Measurements from ENCODE around the gene THUMPD3.
A peak's percentile ranks its signal among the peaks of the same experiment; 100 is the strongest.

The THUMPD3 gene

DNA sequence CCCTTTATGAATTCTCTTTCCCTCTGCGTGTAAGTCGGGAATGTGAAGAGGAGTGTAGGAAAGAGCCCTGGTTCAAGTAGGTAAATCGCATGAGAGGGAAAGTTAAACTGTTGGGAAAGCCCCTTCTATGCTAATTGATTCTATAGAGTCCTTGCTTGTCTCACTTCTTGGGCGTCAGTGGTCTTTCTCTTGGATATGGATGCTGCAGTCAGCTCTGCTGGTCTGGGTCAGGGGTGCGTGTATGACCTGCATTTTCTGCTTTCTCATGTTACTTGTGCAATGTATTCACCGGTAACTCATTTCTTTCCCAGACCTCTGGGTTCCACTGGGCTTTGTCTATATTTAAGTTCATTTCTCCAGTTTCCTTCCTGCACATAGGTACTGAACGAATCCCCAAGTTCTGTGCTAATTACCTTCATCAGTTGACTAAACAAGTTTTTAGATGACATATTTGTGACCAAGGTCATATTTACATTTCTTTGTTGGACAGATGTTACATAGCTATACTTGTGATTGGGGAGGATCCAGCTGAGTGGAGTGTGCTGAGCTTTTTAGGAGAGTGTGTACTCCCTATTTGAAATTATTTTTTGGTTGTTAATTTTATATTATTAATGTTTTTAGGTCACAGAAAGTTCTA, 36.0 kb downstream of the THUMPD3 start (continued):
- TF ChIP-seq PPARA (CRISPR knock-in tag; IDR thresholded peaks at IDR 0.05; ENCODE audit: borderline replicate concordance) (no peak), TOX (CRISPR knock-in tag; IDR thresholded peaks at IDR 0.05; ENCODE audit: borderline replicate concordance) (no peak), ZFP30 (CRISPR knock-in tag; IDR thresholded peaks at IDR 0.05) (no peak), TCF4 (CRISPR knock-in tag; IDR thresholded peaks at IDR 0.05; ENCODE audit: borderline replicate concordance) (no peak), ZNF70 (CRISPR knock-in tag; IDR thresholded peaks at IDR 0.05) (no peak), ISL1 (CRISPR knock-in tag; IDR thresholded peaks at IDR 0.05) (no peak), ZC3H10 (CRISPR knock-in tag; IDR thresholded peaks at IDR 0.05) (no peak), GLIS3 (CRISPR knock-in tag; IDR thresholded peaks at IDR 0.05) (no peak), ESRRG (CRISPR knock-in tag; IDR thresholded peaks at IDR 0.05) (no peak), RARB (CRISPR knock-in tag; IDR thresholded peaks at IDR 0.05) (no peak), ZNF8 (CRISPR knock-in tag; IDR thresholded peaks at IDR 0.05) (no peak)
- TF ChIP-seq, protein P1, sequence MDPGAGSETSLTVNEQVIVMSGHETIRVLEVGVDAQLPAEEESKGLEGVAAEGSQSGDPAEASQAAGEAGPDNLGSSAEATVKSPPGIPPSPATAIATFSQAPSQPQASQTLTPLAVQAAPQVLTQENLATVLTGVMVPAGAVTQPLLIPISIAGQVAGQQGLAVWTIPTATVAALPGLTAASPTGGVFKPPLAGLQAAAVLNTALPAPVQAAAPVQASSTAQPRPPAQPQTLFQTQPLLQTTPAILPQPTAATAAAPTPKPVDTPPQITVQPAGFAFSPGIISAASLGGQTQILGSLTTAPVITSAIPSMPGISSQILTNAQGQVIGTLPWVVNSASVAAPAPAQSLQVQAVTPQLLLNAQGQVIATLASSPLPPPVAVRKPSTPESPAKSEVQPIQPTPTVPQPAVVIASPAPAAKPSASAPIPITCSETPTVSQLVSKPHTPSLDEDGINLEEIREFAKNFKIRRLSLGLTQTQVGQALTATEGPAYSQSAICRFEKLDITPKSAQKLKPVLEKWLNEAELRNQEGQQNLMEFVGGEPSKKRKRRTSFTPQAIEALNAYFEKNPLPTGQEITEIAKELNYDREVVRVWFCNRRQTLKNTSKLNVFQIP (CRISPR knock-in tag; IDR thresholded peaks at IDR 0.05; ENCODE audit: borderline replicate concordance, low read depth): no peak

DNA sequence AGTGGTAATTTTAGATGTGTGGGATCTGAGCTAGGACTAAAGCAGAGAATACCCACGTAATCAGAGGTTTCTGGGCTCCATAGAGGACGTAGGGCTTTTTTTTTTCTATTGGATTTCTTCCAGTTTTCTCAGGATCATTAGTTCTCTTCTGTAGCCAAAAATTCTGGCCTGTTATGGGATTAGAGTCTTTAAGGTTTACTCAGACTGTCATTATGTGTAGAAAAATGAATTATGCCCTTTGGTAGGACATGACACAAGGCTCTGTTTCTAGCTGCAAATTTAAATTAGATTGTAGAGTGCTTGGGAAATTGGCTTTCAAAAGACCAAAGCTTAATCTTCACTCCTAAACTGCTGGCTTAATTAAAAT, 36.5 kb downstream of the THUMPD3 start:
- ATAC-seq: no peak
- TF ChIP-seq ZNF565 (CRISPR knock-in tag; conservative IDR thresholded peaks at IDR 0.05; ENCODE audit: low read depth) (no peak), CSDC2 (CRISPR knock-in tag; IDR thresholded peaks at IDR 0.05) (no peak), ZNF70 (CRISPR knock-in tag; IDR thresholded peaks at IDR 0.05) (no peak), TOX (CRISPR knock-in tag; IDR thresholded peaks at IDR 0.05; ENCODE audit: borderline replicate concordance) (no peak), RARB (CRISPR knock-in tag; IDR thresholded peaks at IDR 0.05) (no peak), SNAI2 (CRISPR knock-in tag; IDR thresholded peaks at IDR 0.05) (no peak), TCF4 (CRISPR knock-in tag; IDR thresholded peaks at IDR 0.05; ENCODE audit: borderline replicate concordance) (no peak)
- TF ChIP-seq, protein P2, sequence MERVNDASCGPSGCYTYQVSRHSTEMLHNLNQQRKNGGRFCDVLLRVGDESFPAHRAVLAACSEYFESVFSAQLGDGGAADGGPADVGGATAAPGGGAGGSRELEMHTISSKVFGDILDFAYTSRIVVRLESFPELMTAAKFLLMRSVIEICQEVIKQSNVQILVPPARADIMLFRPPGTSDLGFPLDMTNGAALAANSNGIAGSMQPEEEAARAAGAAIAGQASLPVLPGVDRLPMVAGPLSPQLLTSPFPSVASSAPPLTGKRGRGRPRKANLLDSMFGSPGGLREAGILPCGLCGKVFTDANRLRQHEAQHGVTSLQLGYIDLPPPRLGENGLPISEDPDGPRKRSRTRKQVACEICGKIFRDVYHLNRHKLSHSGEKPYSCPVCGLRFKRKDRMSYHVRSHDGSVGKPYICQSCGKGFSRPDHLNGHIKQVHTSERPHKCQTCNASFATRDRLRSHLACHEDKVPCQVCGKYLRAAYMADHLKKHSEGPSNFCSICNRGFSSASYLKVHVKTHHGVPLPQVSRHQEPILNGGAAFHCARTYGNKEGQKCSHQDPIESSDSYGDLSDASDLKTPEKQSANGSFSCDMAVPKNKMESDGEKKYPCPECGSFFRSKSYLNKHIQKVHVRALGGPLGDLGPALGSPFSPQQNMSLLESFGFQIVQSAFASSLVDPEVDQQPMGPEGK (CRISPR knock-in tag; IDR thresholded peaks at IDR 0.05; ENCODE audit: borderline replicate concordance): no peak
- TF ChIP-seq, protein P3, sequence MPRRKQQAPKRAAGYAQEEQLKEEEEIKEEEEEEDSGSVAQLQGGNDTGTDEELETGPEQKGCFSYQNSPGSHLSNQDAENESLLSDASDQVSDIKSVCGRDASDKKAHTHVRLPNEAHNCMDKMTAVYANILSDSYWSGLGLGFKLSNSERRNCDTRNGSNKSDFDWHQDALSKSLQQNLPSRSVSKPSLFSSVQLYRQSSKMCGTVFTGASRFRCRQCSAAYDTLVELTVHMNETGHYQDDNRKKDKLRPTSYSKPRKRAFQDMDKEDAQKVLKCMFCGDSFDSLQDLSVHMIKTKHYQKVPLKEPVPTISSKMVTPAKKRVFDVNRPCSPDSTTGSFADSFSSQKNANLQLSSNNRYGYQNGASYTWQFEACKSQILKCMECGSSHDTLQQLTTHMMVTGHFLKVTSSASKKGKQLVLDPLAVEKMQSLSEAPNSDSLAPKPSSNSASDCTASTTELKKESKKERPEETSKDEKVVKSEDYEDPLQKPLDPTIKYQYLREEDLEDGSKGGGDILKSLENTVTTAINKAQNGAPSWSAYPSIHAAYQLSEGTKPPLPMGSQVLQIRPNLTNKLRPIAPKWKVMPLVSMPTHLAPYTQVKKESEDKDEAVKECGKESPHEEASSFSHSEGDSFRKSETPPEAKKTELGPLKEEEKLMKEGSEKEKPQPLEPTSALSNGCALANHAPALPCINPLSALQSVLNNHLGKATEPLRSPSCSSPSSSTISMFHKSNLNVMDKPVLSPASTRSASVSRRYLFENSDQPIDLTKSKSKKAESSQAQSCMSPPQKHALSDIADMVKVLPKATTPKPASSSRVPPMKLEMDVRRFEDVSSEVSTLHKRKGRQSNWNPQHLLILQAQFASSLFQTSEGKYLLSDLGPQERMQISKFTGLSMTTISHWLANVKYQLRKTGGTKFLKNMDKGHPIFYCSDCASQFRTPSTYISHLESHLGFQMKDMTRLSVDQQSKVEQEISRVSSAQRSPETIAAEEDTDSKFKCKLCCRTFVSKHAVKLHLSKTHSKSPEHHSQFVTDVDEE (CRISPR knock-in tag; IDR thresholded peaks at IDR 0.05): no peak
- TF ChIP-seq, protein P4, sequence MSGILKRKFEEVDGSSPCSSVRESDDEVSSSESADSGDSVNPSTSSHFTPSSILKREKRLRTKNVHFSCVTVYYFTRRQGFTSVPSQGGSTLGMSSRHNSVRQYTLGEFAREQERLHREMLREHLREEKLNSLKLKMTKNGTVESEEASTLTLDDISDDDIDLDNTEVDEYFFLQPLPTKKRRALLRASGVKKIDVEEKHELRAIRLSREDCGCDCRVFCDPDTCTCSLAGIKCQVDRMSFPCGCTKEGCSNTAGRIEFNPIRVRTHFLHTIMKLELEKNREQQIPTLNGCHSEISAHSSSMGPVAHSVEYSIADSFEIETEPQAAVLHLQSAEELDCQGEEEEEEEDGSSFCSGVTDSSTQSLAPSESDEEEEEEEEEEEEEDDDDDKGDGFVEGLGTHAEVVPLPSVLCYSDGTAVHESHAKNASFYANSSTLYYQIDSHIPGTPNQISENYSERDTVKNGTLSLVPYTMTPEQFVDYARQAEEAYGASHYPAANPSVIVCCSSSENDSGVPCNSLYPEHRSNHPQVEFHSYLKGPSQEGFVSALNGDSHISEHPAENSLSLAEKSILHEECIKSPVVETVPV (CRISPR knock-in tag; IDR thresholded peaks at IDR 0.05): no peak

DNA sequence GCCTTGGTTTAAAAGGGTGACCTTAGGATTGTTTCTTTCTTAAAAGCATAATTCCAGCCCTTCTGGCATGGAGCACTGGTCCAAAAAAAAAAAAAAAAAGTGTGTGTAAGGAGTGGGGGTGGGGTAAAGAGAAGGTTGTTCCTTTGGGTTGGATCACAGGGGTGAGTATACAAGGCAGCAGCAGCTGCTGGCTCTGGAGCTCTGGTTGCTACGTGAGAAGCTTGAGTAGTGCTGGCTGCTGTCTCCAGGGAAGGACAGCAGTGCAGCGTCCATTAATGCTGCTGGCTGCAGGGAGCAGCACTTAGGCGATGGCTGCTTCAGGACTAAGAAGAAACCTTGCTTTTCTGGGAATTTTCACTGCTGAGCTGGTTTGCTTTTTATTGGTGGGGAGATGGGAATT, 36.9 kb downstream of the THUMPD3 start:
- TF ChIP-seq ESRRG (CRISPR knock-in tag; IDR thresholded peaks at IDR 0.05) (no peak), ZNF70 (CRISPR knock-in tag; IDR thresholded peaks at IDR 0.05) (no peak), ZC3H10 (CRISPR knock-in tag; IDR thresholded peaks at IDR 0.05) (no peak), CSDC2 (CRISPR knock-in tag; IDR thresholded peaks at IDR 0.05) (no peak), RARB (CRISPR knock-in tag; IDR thresholded peaks at IDR 0.05) (no peak), ZNF565 (CRISPR knock-in tag; conservative IDR thresholded peaks at IDR 0.05; ENCODE audit: low read depth) (no peak), BACH2 (CRISPR knock-in tag; IDR thresholded peaks at IDR 0.05; ENCODE audit: borderline replicate concordance) (no peak), TCF4 (CRISPR knock-in tag; IDR thresholded peaks at IDR 0.05; ENCODE audit: borderline replicate concordance) (no peak), ZFP30 (CRISPR knock-in tag; IDR thresholded peaks at IDR 0.05) (no peak), TOX (CRISPR knock-in tag; IDR thresholded peaks at IDR 0.05; ENCODE audit: borderline replicate concordance) (no peak), ARNTL (CRISPR knock-in tag; IDR thresholded peaks at IDR 0.05; ENCODE audit: borderline replicate concordance, low read depth) (no peak), GLIS3 (CRISPR knock-in tag; IDR thresholded peaks at IDR 0.05) (no peak), ZFP3 (CRISPR knock-in tag; IDR thresholded peaks at IDR 0.05) (no peak), ISL1 (CRISPR knock-in tag; IDR thresholded peaks at IDR 0.05) (no peak)
- TF ChIP-seq, protein P1 (CRISPR knock-in tag; IDR thresholded peaks at IDR 0.05; ENCODE audit: borderline replicate concordance, low read depth): no peak
- TF ChIP-seq, protein P2 (CRISPR knock-in tag; IDR thresholded peaks at IDR 0.05; ENCODE audit: borderline replicate concordance): no peak
- TF ChIP-seq, protein P5, sequence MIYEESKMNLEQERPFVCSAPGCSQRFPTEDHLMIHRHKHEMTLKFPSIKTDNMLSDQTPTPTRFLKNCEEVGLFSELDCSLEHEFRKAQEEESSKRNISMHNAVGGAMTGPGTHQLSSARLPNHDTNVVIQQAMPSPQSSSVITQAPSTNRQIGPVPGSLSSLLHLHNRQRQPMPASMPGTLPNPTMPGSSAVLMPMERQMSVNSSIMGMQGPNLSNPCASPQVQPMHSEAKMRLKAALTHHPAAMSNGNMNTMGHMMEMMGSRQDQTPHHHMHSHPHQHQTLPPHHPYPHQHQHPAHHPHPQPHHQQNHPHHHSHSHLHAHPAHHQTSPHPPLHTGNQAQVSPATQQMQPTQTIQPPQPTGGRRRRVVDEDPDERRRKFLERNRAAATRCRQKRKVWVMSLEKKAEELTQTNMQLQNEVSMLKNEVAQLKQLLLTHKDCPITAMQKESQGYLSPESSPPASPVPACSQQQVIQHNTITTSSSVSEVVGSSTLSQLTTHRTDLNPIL (CRISPR knock-in tag; IDR thresholded peaks at IDR 0.05; ENCODE audit: low read depth): no peak
- peak; percentile 35 for ATAC-seq
